ENCODE data around the gene IKZF5. TPM values are rescaled to one million over a fixed set of nuclear protein-coding genes. Genes with fewer than 3 reads are reported as not detected.

The IKZF5 gene
- total and polyA plus RNA-seq, 4 donors = 6.1 to 19.9 (median 11.6) TPM

- no peaks in the 10 kb centered on the region for H3K9me3 ChIP-seq (ENCODE audit: control insufficient read depth in 4 of 4, insufficient read depth in 3 of 4, low read length in 3 of 4)
- no peak for DNase-seq
- TF ChIP-seq CTCF (IDR thresholded peaks at IDR 0.05; ENCODE audit: control extremely low read depth, extremely low read depth) = no peak
- H3K4me3 ChIP-seq = no peak overlapping the region
- H3K36me3 ChIP-seq (ENCODE audit: control insufficient read depth in 4 of 4, insufficient read depth in 4 of 4, low read length in 4 of 4) = peaks cover 0 to 15% (median under 1%) of the 10 kb centered on the region in 4 donors
- no peaks in the 10 kb centered on the region for H3K27me3 ChIP-seq (ENCODE audit: control insufficient read depth in 3 of 3, insufficient read depth in 3 of 3, low read length in 2 of 3)
- H3K9ac ChIP-seq (ENCODE audit: insufficient read depth in 1 of 2, low read length in 2 of 2) = no peak overlapping the region
- no peak overlapping the region for H3K27ac ChIP-seq (ENCODE audit: low read depth in 1 of 2, low read length in 1 of 2)
- no peak for ATAC-seq (ENCODE audit: insufficient read depth, low FRiP score)
- no peaks in the 10 kb centered on the region for H3K4me1 ChIP-seq (ENCODE audit: control insufficient read depth in 5 of 5, insufficient read depth in 5 of 5, low read length in 5 of 5)
- WGBS, 2 donors = 69 to 88% methylated on average over 2 of the region's 2 CpGs
These were observed 20.1 kb downstream of the IKZF5 start for GRCh38 chr10:122988501-122988900.

- Histone ChIP-seq H3K36me3 (ENCODE audit: control insufficient read depth in 4 of 4, insufficient read depth in 4 of 4, low read length in 4 of 4) (peaks cover 0 to 10% (median under 1%) of the 10 kb centered on the region in 4 donors), H3K27ac (ENCODE audit: low read depth in 1 of 2, low read length in 1 of 2) (no peak overlapping the region), H3K9me3 (ENCODE audit: control insufficient read depth in 4 of 4, insufficient read depth in 3 of 4, low read length in 3 of 4) (no peaks in the 10 kb centered on the region), H3K4me1 (ENCODE audit: control insufficient read depth in 5 of 5, insufficient read depth in 5 of 5, low read length in 5 of 5) (no peaks in the 10 kb centered on the region), H3K4me3 (no peak overlapping the region), H3K9ac (ENCODE audit: insufficient read depth in 1 of 2, low read length in 2 of 2) (no peak overlapping the region), H3K27me3 (ENCODE audit: control insufficient read depth in 3 of 3, insufficient read depth in 3 of 3, low read length in 2 of 3) (no peaks in the 10 kb centered on the region)
- 85% methylated on average over 6 of the region's 6 CpGs for WGBS, 2 donors
- ATAC-seq (ENCODE audit: insufficient read depth, low FRiP score) = no peak
- DNase-seq = peak in 2 of 3 donors; percentile 28 to 29
- no peak for TF ChIP-seq CTCF (IDR thresholded peaks at IDR 0.05; ENCODE audit: control extremely low read depth, extremely low read depth)
These were observed 22.3 kb downstream of the IKZF5 start for GRCh38 chr10:122986335-122986734.

GRCh38 chr10:122984708-122985107, 23.9 kb downstream of the IKZF5 start:
- Histone ChIP-seq H3K4me1 (ENCODE audit: control insufficient read depth in 5 of 5, insufficient read depth in 5 of 5, low read length in 5 of 5) (peaks cover 0 to 10% (median 2%) of the 10 kb centered on the region in 5 donors), H3K27me3 (ENCODE audit: control insufficient read depth in 3 of 3, insufficient read depth in 3 of 3, low read length in 2 of 3) (no peaks in the 10 kb centered on the region), H3K36me3 (ENCODE audit: control insufficient read depth in 4 of 4, insufficient read depth in 4 of 4, low read length in 4 of 4) (peaks cover 0 to 4% (median under 1%) of the 10 kb centered on the region in 4 donors), H3K9ac (ENCODE audit: insufficient read depth in 1 of 2, low read length in 2 of 2) (no peak overlapping the region), H3K4me3 (no peak overlapping the region), H3K27ac (ENCODE audit: low read depth in 1 of 2, low read length in 1 of 2) (no peak overlapping the region), H3K9me3 (ENCODE audit: control insufficient read depth in 4 of 4, insufficient read depth in 3 of 4, low read length in 3 of 4) (no peaks in the 10 kb centered on the region)
- WGBS, 2 donors = 92 to 97% methylated on average over 2 of the region's 2 CpGs
- no peak for DNase-seq
- no peak for ATAC-seq (ENCODE audit: insufficient read depth, low FRiP score)
- TF ChIP-seq CTCF (IDR thresholded peaks at IDR 0.05; ENCODE audit: control extremely low read depth, extremely low read depth) = no peak

- ATAC-seq (ENCODE audit: insufficient read depth, low FRiP score) (no peak), DNase-seq (no peak)
- Histone ChIP-seq H3K27me3 (ENCODE audit: control insufficient read depth in 3 of 3, insufficient read depth in 3 of 3, low read length in 2 of 3) (no peaks in the 10 kb centered on the region), H3K4me3 (no peak overlapping the region), H3K36me3 (ENCODE audit: control insufficient read depth in 4 of 4, insufficient read depth in 4 of 4, low read length in 4 of 4) (peaks cover 0 to 4% (median under 1%) of the 10 kb centered on the region in 4 donors), H3K9ac (ENCODE audit: insufficient read depth in 1 of 2, low read length in 2 of 2) (no peak overlapping the region), H3K4me1 (ENCODE audit: control insufficient read depth in 5 of 5, insufficient read depth in 5 of 5, low read length in 5 of 5) (peaks cover 0 to 11% (median 3%) of the 10 kb centered on the region in 5 donors), H3K9me3 (ENCODE audit: control insufficient read depth in 4 of 4, insufficient read depth in 3 of 4, low read length in 3 of 4) (no peaks in the 10 kb centered on the region), H3K27ac (ENCODE audit: low read depth in 1 of 2, low read length in 1 of 2) (no peak overlapping the region)
- no peak for TF ChIP-seq CTCF (IDR thresholded peaks at IDR 0.05; ENCODE audit: control extremely low read depth, extremely low read depth)
- 96 to 97% methylated on average over 6 of the region's 6 CpGs for WGBS, 2 donors
These were observed 24.7 kb downstream of the IKZF5 start for GRCh38 chr10:122983898-122984297.

All from lung (tissue), 12 donors.